Right lobe of liver (tissue), 4 donors: ENCODE results near the gene MRPL36.

ENCODE experiments used
- CTCF ChIP-seq, 4 donors: fragments of 200-600 bp in 3 of 4; fragments of 450-650 bp in 1 of 4; IDR thresholded peaks; one replicate each; pipeline versions ENCODE4 v1.5.1 to v1.8.0; 2016 to 2022; ENCODE audit warnings: antibody characterized with exemption in 4 of 4, mild to moderate bottlenecking in 2 of 4
- POLR2A ChIP-seq: fragments of 450-650 bp; IDR thresholded peaks from one replicate; pipeline ENCODE4 v1.6.1; 2017; ENCODE audit warnings: antibody characterized with exemption, mild to moderate bottlenecking
- donor health status: DM: no; HTN: no; CAD: no.
- donor health status: DM: no; HTN: no; CAD: no.
- donor health status: DM: no; HTN: yes; CAD: no.

- TF ChIP-seq CTCF (IDR thresholded peaks at IDR 0.05): no peak
- TF ChIP-seq POLR2A: no peak
These were observed 41.3 kb upstream of the MRPL36 start for GRCh38 chr5:1840741-1841521.
